Memory B cell (primary cell): ENCODE measurements around the gene TMEM14C.
"Not testable (repeated sequence)": the region's sequence is repeated elsewhere in the genome, so short reads cannot be mapped to it uniquely, and the experiment has no call there.

Source experiments
- ATAC-seq: fragments of 150-1000 bp; cut with Tn5 transposase; 2 replicates; pipeline ENCODE4 v1.10.0; 2021; ENCODE audit warnings: low read depth, mild to moderate bottlenecking, moderate library complexity
- DNase-seq, 2 donors: peaks; one replicate each; pipeline ENCODE4 v3.0.0; 2022; ENCODE audit warnings: low spot score in 2 of 2
- H3K27ac Mint-ChIP-seq: one replicate; pipeline ENCODE4 v1.8.0; 2022; ENCODE audit warnings: mild to moderate bottlenecking, moderate library complexity, mixed read lengths
- H3K27me3 Mint-ChIP-seq: one replicate; pipeline ENCODE4 v1.8.0; 2022; ENCODE audit warnings: mixed read lengths
- H3K36me3 Mint-ChIP-seq: one replicate; pipeline ENCODE4 v1.8.0; 2022; ENCODE audit warnings: mild to moderate bottlenecking, mixed read lengths
- H3K4me1 Mint-ChIP-seq: one replicate; pipeline ENCODE4 v1.8.0; 2022; ENCODE audit warnings: mixed read lengths
- H3K4me3 Mint-ChIP-seq: one replicate; pipeline ENCODE4 v1.8.0; 2022; ENCODE audit warnings: mild to moderate bottlenecking, moderate library complexity, mixed read lengths
- H3K9me3 Mint-ChIP-seq: one replicate; pipeline ENCODE4 v1.8.0; 2022; ENCODE audit warnings: mixed read lengths

The TMEM14C gene

GRCh38 chr6:10733151-10733715 is 10.4 kb downstream of the TMEM14C start:
- no peak for ATAC-seq

GRCh38 chr6:10733863-10734262 is 11.0 kb downstream of the TMEM14C start:
- Mint-ChIP-seq H3K36me3 (peaks cover 11% of the 10 kb centered on the region), H3K4me1 (no peaks in the 10 kb centered on the region), H3K27me3 (no peaks in the 10 kb centered on the region), H3K27ac (no peak overlapping the region), H3K9me3 (no peaks in the 10 kb centered on the region), H3K4me3 (no peak overlapping the region)
- ATAC-seq (no peak), DNase-seq (no peak)

More at GRCh38 chr6:10733151-10733715, 10.4 kb downstream of the TMEM14C start:
- no peak for DNase-seq
- H3K9me3 Mint-ChIP-seq = no peaks in the 10 kb centered on the region
- no peak overlapping the region for H3K4me3 Mint-ChIP-seq
- H3K27me3 Mint-ChIP-seq = no peaks in the 10 kb centered on the region
- H3K36me3 Mint-ChIP-seq = peaks cover 12% of the 10 kb centered on the region
- peaks cover 1% of the 10 kb centered on the region for H3K4me1 Mint-ChIP-seq
- H3K27ac Mint-ChIP-seq = no peak overlapping the region

GRCh38 chr6:10736731-10737130 is 13.9 kb downstream of the TMEM14C start:
- H3K4me1 Mint-ChIP-seq = no peaks in the 10 kb centered on the region
- ATAC-seq = no peak
- H3K9me3 Mint-ChIP-seq = no peaks in the 10 kb centered on the region
- H3K4me3 Mint-ChIP-seq = no peak overlapping the region
- H3K27ac Mint-ChIP-seq = no peak overlapping the region
- no peaks in the 10 kb centered on the region for H3K27me3 Mint-ChIP-seq
- no peak for DNase-seq
- peaks cover 5% of the 10 kb centered on the region for H3K36me3 Mint-ChIP-seq

- DNase-seq (no peak), ATAC-seq (no peak)
- Mint-ChIP-seq H3K9me3 (no peaks in the 10 kb centered on the region), H3K27ac (no peak overlapping the region), H3K36me3 (no peaks in the 10 kb centered on the region), H3K27me3 (no peaks in the 10 kb centered on the region), H3K4me1 (peaks cover 2% of the 10 kb centered on the region), H3K4me3 (no peak overlapping the region)
These were observed 17.2 kb downstream of the TMEM14C start for GRCh38 chr6:10740061-10740460.

GRCh38 chr6:10741643-10742042 is 18.8 kb downstream of the TMEM14C start:
- not testable (repeated sequence) for H3K4me1 Mint-ChIP-seq, H3K27ac Mint-ChIP-seq, H3K36me3 Mint-ChIP-seq, H3K27me3 Mint-ChIP-seq, ATAC-seq, DNase-seq, H3K9me3 Mint-ChIP-seq, H3K4me3 Mint-ChIP-seq

GRCh38 chr6:10742251-10742650 is 19.4 kb downstream of the TMEM14C start:
- ATAC-seq (no peak), DNase-seq (no peak)
- Mint-ChIP-seq H3K27ac (no peak overlapping the region), H3K4me3 (no peak overlapping the region), H3K27me3 (no peaks in the 10 kb centered on the region), H3K4me1 (peaks cover 10% of the 10 kb centered on the region), H3K36me3 (no peaks in the 10 kb centered on the region), H3K9me3 (no peaks in the 10 kb centered on the region)

GRCh38 chr6:10743515-10743914 is 20.6 kb downstream of the TMEM14C start:
- Mint-ChIP-seq H3K27ac (no peak overlapping the region), H3K4me1 (peaks cover 10% of the 10 kb centered on the region), H3K36me3 (no peaks in the 10 kb centered on the region), H3K27me3 (no peaks in the 10 kb centered on the region), H3K4me3 (no peak overlapping the region), H3K9me3 (no peaks in the 10 kb centered on the region)
- ATAC-seq = no peak
- DNase-seq = no peak

GRCh38 chr6:10745116-10745515 is 22.2 kb downstream of the TMEM14C start:
- no peak overlapping the region for H3K27ac Mint-ChIP-seq
- DNase-seq (no peak), ATAC-seq (no peak)
- peak overlapping the region; percentile 2 for H3K4me3 Mint-ChIP-seq
- no peaks in the 10 kb centered on the region for H3K9me3 Mint-ChIP-seq
- H3K36me3 Mint-ChIP-seq = no peaks in the 10 kb centered on the region
- H3K4me1 Mint-ChIP-seq = peaks cover 12% of the 10 kb centered on the region
- H3K27me3 Mint-ChIP-seq = no peaks in the 10 kb centered on the region

- Mint-ChIP-seq H3K27me3 (no peaks in the 10 kb centered on the region), H3K9me3 (no peaks in the 10 kb centered on the region), H3K4me1 (peaks cover 20% of the 10 kb centered on the region), H3K36me3 (peaks cover 7% of the 10 kb centered on the region), H3K27ac (peak overlapping the region; percentile 94), H3K4me3 (peak overlapping the region; percentile 90)
- ATAC-seq (no peak), DNase-seq (no peak)
These were observed 24.0 kb downstream of the TMEM14C start for GRCh38 chr6:10746915-10747250.

- peak within 1 kb of the TSS; percentile 90 for H3K4me3 Mint-ChIP-seq
- H3K36me3 Mint-ChIP-seq = peaks cover 7% of the 10 kb centered on the region
- ATAC-seq (peak; percentile 97), DNase-seq (peak; percentile 98 to 99)
- H3K4me1 Mint-ChIP-seq = peaks cover 20% of the 10 kb centered on the region
- peak within 1 kb of the TSS; percentile 94 for H3K27ac Mint-ChIP-seq
- H3K9me3 Mint-ChIP-seq = no peaks in the 10 kb centered on the region
- no peaks in the 10 kb centered on the region for H3K27me3 Mint-ChIP-seq
These were observed 24.5 kb downstream of the TMEM14C start, which contains the start of gene TMEM14B for GRCh38 chr6:10747251-10747972. TSS of gene TMEM14B (plus strand) at chr6:10747805. CDS start at chr6:10749246, 1,441 bp downstream.

- Mint-ChIP-seq H3K4me3 (no peak overlapping the region), H3K27ac (no peak overlapping the region)
These were observed 26.9 kb downstream of the TMEM14C start for GRCh38 chr6:10749734-10750133.

GRCh38 chr6:10750568-10750967 is 27.7 kb downstream of the TMEM14C start:
- peak overlapping the region; percentile 41 for H3K27ac Mint-ChIP-seq
- not testable (repeated sequence) for H3K4me3 Mint-ChIP-seq

More at GRCh38 chr6:10749734-10750133, 26.9 kb downstream of the TMEM14C start:
- no peaks in the 10 kb centered on the region for H3K9me3 Mint-ChIP-seq
- H3K36me3 Mint-ChIP-seq = peaks cover 21% of the 10 kb centered on the region
- no peak for DNase-seq
- H3K27me3 Mint-ChIP-seq = no peaks in the 10 kb centered on the region
- peaks cover 34% of the 10 kb centered on the region for H3K4me1 Mint-ChIP-seq
- no peak for ATAC-seq

GRCh38 chr6:10751757-10752156 is 28.9 kb downstream of the TMEM14C start:
- not testable (repeated sequence) for DNase-seq, H3K27ac Mint-ChIP-seq, H3K4me3 Mint-ChIP-seq, H3K9me3 Mint-ChIP-seq, ATAC-seq, H3K27me3 Mint-ChIP-seq
- peaks cover 28% of the 10 kb centered on the region for H3K4me1 Mint-ChIP-seq
- peaks cover 30% of the 10 kb centered on the region for H3K36me3 Mint-ChIP-seq

More at GRCh38 chr6:10750568-10750967, 27.7 kb downstream of the TMEM14C start:
- not testable (repeated sequence) for H3K9me3 Mint-ChIP-seq, DNase-seq, ATAC-seq, H3K27me3 Mint-ChIP-seq
- Mint-ChIP-seq H3K36me3 (peaks cover 28% of the 10 kb centered on the region), H3K4me1 (peaks cover 30% of the 10 kb centered on the region)

- peaks cover 36% of the 10 kb centered on the region for H3K36me3 Mint-ChIP-seq
- peaks cover 20% of the 10 kb centered on the region for H3K4me1 Mint-ChIP-seq
- no peak for DNase-seq
- no peaks in the 10 kb centered on the region for H3K27me3 Mint-ChIP-seq
- H3K27ac Mint-ChIP-seq = peak overlapping the region; percentile 35
- no peak for ATAC-seq
- no peak overlapping the region for H3K4me3 Mint-ChIP-seq
- no peaks in the 10 kb centered on the region for H3K9me3 Mint-ChIP-seq
These were observed 33.2 kb downstream of the TMEM14C start for GRCh38 chr6:10756085-10756484.
